Stimulated activated CD4-positive, alpha-beta T cell treated with anti-CD3 and anti-CD28 coated beads, Interleukin-12 subunit alpha, Interleukin-12 subunit beta, amount 100 ng/mL, for 48 hours (primary cell): ENCODE measurements around the gene NDUFS3.

ENCODE experiments used
- DNase-seq, 3 donors: peaks; one replicate each; pipeline ENCODE4 v3.0.0-alpha.2; 2020; ENCODE audit warnings: low read depth in 2 of 3, low spot score in 1 of 3

The NDUFS3 gene

GRCh38 chr11:47631473-47631872 lies 52.6 kb downstream of the NDUFS3 start:
- no peak for DNase-seq
